Stimulated activated CD8-positive, alpha-beta memory T cell treated with anti-CD3 and anti-CD28 coated beads, Interleukin-2, amount 100 ng/mL, for 1 hour (primary cell): ENCODE results near the gene FGGY.
"Not testable (repeated sequence)": the region's sequence is repeated elsewhere in the genome, so short reads cannot be mapped to it uniquely, and the experiment has no call there.

ENCODE experiments used
- DNase-seq, 2 donors: peaks; one replicate each; pipeline ENCODE4 v3.0.0-alpha.2; 2020; ENCODE audit warnings: low read depth in 2 of 2

FGGY gene

GRCh38 chr1:59511476-59512465 lies 214.9 kb downstream of the FGGY start:
- DNase-seq: no peak

GRCh38 chr1:59512702-59513101 lies 215.8 kb downstream of the FGGY start:
- no peak for DNase-seq

GRCh38 chr1:59514061-59514909 lies 217.4 kb downstream of the FGGY start:
- DNase-seq: no peak

- no peak for DNase-seq
These were observed 220.0 kb downstream of the FGGY start for GRCh38 chr1:59516881-59517280.

GRCh38 chr1:59520194-59520593 lies 223.3 kb downstream of the FGGY start:
- no peak for DNase-seq

- no peak for DNase-seq
These were observed 224.0 kb downstream of the FGGY start for GRCh38 chr1:59520827-59521418.

GRCh38 chr1:59521456-59521855 lies 224.6 kb downstream of the FGGY start:
- DNase-seq: no peak

GRCh38 chr1:59522925-59523505 lies 226.1 kb downstream of the FGGY start:
- DNase-seq: no peak

- DNase-seq: no peak
These were observed 227.0 kb downstream of the FGGY start for GRCh38 chr1:59523745-59524450.

GRCh38 chr1:59526240-59526639 lies 229.3 kb downstream of the FGGY start:
- no peak for DNase-seq

GRCh38 chr1:59528471-59528870 lies 231.6 kb downstream of the FGGY start:
- DNase-seq: no peak

GRCh38 chr1:59528900-59529299 lies 232.0 kb downstream of the FGGY start:
- DNase-seq: no peak

GRCh38 chr1:59530119-59530518 lies 233.2 kb downstream of the FGGY start:
- no peak for DNase-seq

GRCh38 chr1:59532102-59532501 lies 235.2 kb downstream of the FGGY start:
- DNase-seq: no peak

- not testable (repeated sequence) for DNase-seq
These were observed 241.6 kb downstream of the FGGY start for GRCh38 chr1:59538476-59538875.

GRCh38 chr1:59539961-59540681 lies 243.2 kb downstream of the FGGY start:
- DNase-seq: no peak

- no peak for DNase-seq
These were observed 244.3 kb downstream of the FGGY start for GRCh38 chr1:59541161-59541560.

- DNase-seq: no peak
These were observed 245.0 kb downstream of the FGGY start for GRCh38 chr1:59541891-59542290.

GRCh38 chr1:59543211-59543668 lies 246.3 kb downstream of the FGGY start:
- DNase-seq: no peak

- no peak for DNase-seq
These were observed 247.9 kb downstream of the FGGY start for GRCh38 chr1:59544615-59545293.
